Stomach smooth muscle (tissue), 2 donors: Measurements from ENCODE around the gene ZMIZ1.

ENCODE experiments used
- H3K27ac ChIP-seq: one replicate; pipeline ENCODE4 v1.7.0; 2013; ENCODE audit warnings: mild to moderate bottlenecking, low read length, inconsistent platforms
- H3K27me3 ChIP-seq, 2 donors: one replicate each; pipeline ENCODE4 v1.7.0; 2013; ENCODE audit warnings: low read length in 2 of 2; ENCODE audit not compliant: insufficient read depth in 2 of 2, control insufficient read depth in 1 of 2
- H3K36me3 ChIP-seq, 2 donors: one replicate each; pipeline ENCODE4 v1.7.0; 2013; ENCODE audit warnings: low read length in 2 of 2; ENCODE audit not compliant: control insufficient read depth in 2 of 2, insufficient read depth in 2 of 2
- H3K4me1 ChIP-seq: one replicate; pipeline ENCODE4 v1.7.0; 2013; ENCODE audit warnings: low read length; ENCODE audit not compliant: control insufficient read depth, insufficient read depth
- H3K4me3 ChIP-seq, 2 donors: one replicate each; pipeline ENCODE4 v1.7.0; 2013; ENCODE audit warnings: low read length in 2 of 2
- H3K9ac ChIP-seq, 2 donors: one replicate each; pipeline ENCODE4 v1.7.0; 2013; ENCODE audit warnings: low read length in 2 of 2, mild to moderate bottlenecking in 1 of 2
- H3K9me3 ChIP-seq, 2 donors: one replicate each; pipeline ENCODE4 v1.7.0; 2013; ENCODE audit warnings: low read length in 2 of 2; ENCODE audit not compliant: control insufficient read depth in 2 of 2
- donor health status: healthy.
- donor health status: Pancreatic carcinoma.

ZMIZ1 gene

GRCh38 chr10:79162861-79163665, 94.3 kb downstream of the ZMIZ1 start:
- Histone ChIP-seq H3K27ac (no peak overlapping the region), H3K36me3 (peaks cover 4 to 22% of the 10 kb centered on the region in 2 donors), H3K9ac (no peak overlapping the region), H3K27me3 (no peaks in the 10 kb centered on the region), H3K4me1 (peaks cover 81% of the 10 kb centered on the region), H3K4me3 (peak overlapping the region in 1 of 2 donors; percentile 15), H3K9me3 (no peaks in the 10 kb centered on the region)

GRCh38 chr10:79163666-79163975, 94.9 kb downstream of the ZMIZ1 start:
- Histone ChIP-seq H3K4me3 (no peak overlapping the region), H3K27ac (no peak overlapping the region), H3K9ac (no peak overlapping the region), H3K4me1 (peaks cover 75% of the 10 kb centered on the region), H3K27me3 (no peaks in the 10 kb centered on the region), H3K9me3 (no peaks in the 10 kb centered on the region), H3K36me3 (peaks cover 4 to 22% of the 10 kb centered on the region in 2 donors)

GRCh38 chr10:79164075-79164474, 95.3 kb downstream of the ZMIZ1 start:
- no peak overlapping the region for H3K27ac ChIP-seq
- H3K27me3 ChIP-seq, result no peaks in the 10 kb centered on the region
- H3K4me3 ChIP-seq, result no peak overlapping the region
- H3K4me1 ChIP-seq, result peaks cover 71% of the 10 kb centered on the region
- H3K9ac ChIP-seq, result no peak overlapping the region
- no peaks in the 10 kb centered on the region for H3K9me3 ChIP-seq
- H3K36me3 ChIP-seq, result peaks cover 4 to 22% of the 10 kb centered on the region in 2 donors

GRCh38 chr10:79165070-79165778, 96.5 kb downstream of the ZMIZ1 start:
- Histone ChIP-seq H3K9me3 (no peaks in the 10 kb centered on the region), H3K9ac (no peak overlapping the region), H3K27me3 (no peaks in the 10 kb centered on the region), H3K36me3 (peaks cover 9 to 28% of the 10 kb centered on the region in 2 donors), H3K4me3 (no peak overlapping the region), H3K4me1 (peaks cover 59% of the 10 kb centered on the region), H3K27ac (no peak overlapping the region)

GRCh38 chr10:79166312-79166721, 97.6 kb downstream of the ZMIZ1 start:
- Histone ChIP-seq H3K9ac (no peak overlapping the region), H3K27ac (peak overlapping the region; percentile 18), H3K9me3 (no peaks in the 10 kb centered on the region), H3K27me3 (no peaks in the 10 kb centered on the region), H3K4me1 (peaks cover 50% of the 10 kb centered on the region), H3K36me3 (peaks cover 13 to 35% of the 10 kb centered on the region in 2 donors), H3K4me3 (no peak overlapping the region)

- Histone ChIP-seq H3K9me3 (no peaks in the 10 kb centered on the region), H3K9ac (no peak overlapping the region), H3K36me3 (peaks cover 13 to 35% of the 10 kb centered on the region in 2 donors), H3K27me3 (no peaks in the 10 kb centered on the region), H3K4me1 (peaks cover 48% of the 10 kb centered on the region), H3K27ac (peak overlapping the region; percentile 18), H3K4me3 (no peak overlapping the region)
Measured at GRCh38 chr10:79166741-79167140, 98.0 kb downstream of the ZMIZ1 start.

- H3K9ac ChIP-seq, result no peak overlapping the region
- H3K4me1 ChIP-seq, result peaks cover 44% of the 10 kb centered on the region
- H3K27ac ChIP-seq, result no peak overlapping the region
- H3K36me3 ChIP-seq, result peaks cover 13 to 32% of the 10 kb centered on the region in 2 donors
- no peaks in the 10 kb centered on the region for H3K9me3 ChIP-seq
- no peaks in the 10 kb centered on the region for H3K27me3 ChIP-seq
- no peak overlapping the region for H3K4me3 ChIP-seq
Measured at GRCh38 chr10:79167537-79167936, 98.8 kb downstream of the ZMIZ1 start.

GRCh38 chr10:79168210-79168609, 99.4 kb downstream of the ZMIZ1 start:
- Histone ChIP-seq H3K9ac (no peak overlapping the region), H3K4me3 (no peak overlapping the region), H3K27ac (no peak overlapping the region), H3K27me3 (no peaks in the 10 kb centered on the region), H3K4me1 (peaks cover 37% of the 10 kb centered on the region), H3K9me3 (no peaks in the 10 kb centered on the region), H3K36me3 (peaks cover 13 to 30% of the 10 kb centered on the region in 2 donors)

- H3K9ac ChIP-seq, result peak overlapping the region in 1 of 2 donors; percentile 5
- H3K4me1 ChIP-seq, result peaks cover 41% of the 10 kb centered on the region
- H3K9me3 ChIP-seq, result no peaks in the 10 kb centered on the region
- peaks cover 13 to 28% of the 10 kb centered on the region in 2 donors for H3K36me3 ChIP-seq
- no peaks in the 10 kb centered on the region for H3K27me3 ChIP-seq
- H3K4me3 ChIP-seq, result no peak overlapping the region
- no peak overlapping the region for H3K27ac ChIP-seq
Measured at GRCh38 chr10:79170226-79170752, 101.5 kb downstream of the ZMIZ1 start.

- no peak overlapping the region for H3K4me3 ChIP-seq
- peaks cover 41% of the 10 kb centered on the region for H3K4me1 ChIP-seq
- no peaks in the 10 kb centered on the region for H3K9me3 ChIP-seq
- H3K27ac ChIP-seq, result peak overlapping the region; percentile 11
- no peaks in the 10 kb centered on the region for H3K27me3 ChIP-seq
- peaks cover 13 to 26% of the 10 kb centered on the region in 2 donors for H3K36me3 ChIP-seq
- no peak overlapping the region for H3K9ac ChIP-seq
Measured at GRCh38 chr10:79170993-79171392, 102.2 kb downstream of the ZMIZ1 start.
